OCI-M1 (cell line): Measurements from ENCODE around the gene COLEC11.
A peak's percentile ranks its signal among the peaks of the same experiment; 100 is the strongest.
"Not testable (repeated sequence)": the region's sequence is repeated elsewhere in the genome, so short reads cannot be mapped to it uniquely, and the experiment has no call there.

Source experiments
- DNase-seq: peaks from one replicate; lab custom pipeline; 2025; lab: John Stamatoyannopoulos, UW

COLEC11 gene

DNA sequence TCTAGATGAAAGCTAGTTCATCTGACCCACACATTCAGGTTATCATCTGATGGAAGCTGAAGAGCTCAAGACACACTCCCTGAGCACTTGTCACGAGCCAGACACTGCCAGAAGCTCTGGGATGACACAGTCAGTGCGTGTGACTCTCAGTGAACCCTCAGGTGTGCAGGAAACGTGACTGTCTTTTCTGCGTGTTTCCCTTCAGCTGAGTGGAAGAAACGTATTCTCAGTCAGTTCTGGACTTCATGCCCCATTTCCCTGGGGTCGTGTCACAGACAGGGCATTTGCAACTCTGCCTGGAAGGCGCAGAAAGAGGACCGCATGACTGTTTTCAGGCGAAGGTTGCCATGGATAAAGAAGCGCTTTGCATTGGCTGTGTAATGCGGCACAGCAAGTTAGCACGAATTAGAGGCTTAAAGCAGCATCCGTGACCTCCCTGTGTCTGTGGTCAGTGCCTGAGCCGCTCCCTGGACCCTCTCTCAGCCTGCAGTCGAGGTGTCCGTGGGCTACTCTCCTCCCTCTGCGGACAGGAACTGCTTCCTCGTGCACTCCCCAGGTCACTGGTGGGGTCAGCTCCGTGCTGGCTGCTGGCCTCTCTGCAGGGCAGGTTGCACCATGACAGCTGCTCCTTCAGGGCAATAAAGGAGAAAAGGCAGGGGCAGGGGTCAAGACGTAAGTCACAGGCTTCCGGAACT lies 59.8 kb downstream of the COLEC11 start:
- DNase-seq, result no peak

GRCh38 chr2:3655871-3656761 lies 61.2 kb downstream of the COLEC11 start:
- DNase-seq, result no peak

- no peak for DNase-seq
Observed at GRCh38 chr2:3656762-3657721, 62.1 kb downstream of the COLEC11 start.

GRCh38 chr2:3657881-3658280 lies 63.0 kb downstream of the COLEC11 start, which contains the start of gene ALLC:
ALLC (plus strand) TSS chr2:3658200; CDS start chr2:3671158, 12,958 bp downstream.
- no peak for DNase-seq

GRCh38 chr2:3659447-3660432 lies 64.8 kb downstream of the COLEC11 start:
- peak; percentile 57 for DNase-seq

DNA sequence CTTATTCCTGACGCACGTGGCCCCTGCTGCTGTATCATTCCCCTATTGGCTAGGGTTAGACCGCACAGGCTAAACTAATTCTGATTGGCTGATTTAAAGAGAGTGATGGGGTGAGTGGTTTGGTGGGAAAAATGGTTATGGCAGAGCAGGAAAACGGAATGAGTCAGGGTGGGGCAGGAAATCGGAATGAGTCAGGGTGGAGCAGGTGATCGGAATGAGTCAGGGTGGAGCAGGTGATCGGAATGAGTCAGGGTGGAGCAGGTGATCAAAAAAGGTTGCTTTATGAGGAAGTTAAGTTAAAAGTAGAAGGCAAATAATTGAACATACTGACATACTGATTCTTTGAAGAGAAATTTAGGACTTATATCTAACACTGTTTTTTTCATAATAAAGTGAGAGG lies 65.7 kb downstream of the COLEC11 start:
- DNase-seq, result not testable (repeated sequence)

- DNase-seq, result no peak
Observed at GRCh38 chr2:3661149-3661660, 66.3 kb downstream of the COLEC11 start.

DNA sequence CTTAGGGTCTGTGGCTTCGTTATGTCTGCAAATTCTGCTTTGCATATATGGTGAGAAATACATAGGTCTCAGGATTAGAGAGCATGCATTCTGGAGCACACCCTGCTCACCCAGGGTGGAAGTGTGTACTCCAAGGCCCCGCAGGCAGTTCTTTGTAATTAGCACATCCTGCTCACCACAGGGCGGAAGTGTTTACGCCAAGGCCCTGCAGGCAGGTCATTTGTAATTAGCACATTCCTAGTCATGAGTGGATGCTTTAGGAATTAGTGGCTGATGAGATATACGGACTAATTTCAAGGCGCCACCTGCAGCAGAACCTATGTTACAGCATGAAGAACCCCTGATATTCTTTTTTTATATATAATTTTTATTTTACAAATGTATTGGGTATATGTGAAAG lies 67.3 kb downstream of the COLEC11 start:
- no peak for DNase-seq

DNA sequence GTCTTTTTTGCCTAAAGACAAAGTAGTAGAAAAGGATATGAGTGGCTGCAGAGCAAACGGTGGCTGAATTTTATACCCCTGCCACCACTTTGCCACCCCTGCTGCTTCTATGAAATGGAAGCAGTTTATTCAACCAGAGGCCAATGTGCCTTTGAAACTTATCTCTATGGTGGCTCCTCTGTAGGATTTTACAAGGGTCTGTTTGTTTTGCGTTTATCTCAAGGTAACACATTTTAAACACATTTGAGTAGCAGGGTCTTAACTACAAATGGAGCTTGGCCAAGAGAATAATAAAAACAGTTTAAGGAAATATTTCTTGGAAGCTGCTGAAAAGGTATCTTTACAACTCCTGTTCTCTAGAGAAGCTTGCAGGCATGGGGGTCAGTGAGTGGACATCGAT lies 69.2 kb downstream of the COLEC11 start:
- no peak for DNase-seq

- DNase-seq, result no peak
Observed at GRCh38 chr2:3664925-3665324, 70.0 kb downstream of the COLEC11 start.

DNA sequence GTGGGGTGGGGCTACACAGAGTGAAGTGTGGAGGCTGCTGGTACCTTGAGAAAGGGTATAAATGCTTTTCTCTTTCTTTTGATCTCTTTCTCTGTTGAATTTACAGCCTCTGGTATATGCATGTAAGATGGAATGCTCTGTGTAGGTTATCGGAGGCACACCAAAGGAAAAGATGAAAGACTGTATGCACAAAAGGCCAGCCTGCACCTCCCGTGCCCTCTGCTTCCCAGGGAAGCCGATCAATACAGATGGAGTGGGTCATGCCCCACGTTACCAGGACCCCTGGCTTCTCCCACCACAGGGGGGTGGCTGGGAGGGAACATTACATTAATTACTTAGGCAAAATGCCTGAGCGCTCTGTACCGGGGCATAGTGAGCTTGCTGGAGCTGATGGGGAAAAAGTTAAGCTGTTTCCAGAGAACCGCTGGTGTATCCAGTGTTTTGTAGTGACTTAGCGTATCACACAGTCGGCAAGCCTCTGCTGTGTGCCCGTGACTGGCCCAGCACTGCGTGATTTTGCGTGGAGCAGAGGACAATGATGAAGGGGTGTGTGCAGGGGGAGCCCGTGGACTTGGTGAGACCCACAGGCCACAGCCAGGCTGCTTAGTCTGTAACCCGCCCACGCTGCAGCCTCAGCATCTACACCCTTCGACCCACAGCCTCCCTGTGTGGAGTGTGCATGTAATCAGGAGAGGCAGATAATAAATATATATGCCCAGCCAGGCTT lies 71.1 kb downstream of the COLEC11 start:
- DNase-seq, result no peak

DNA sequence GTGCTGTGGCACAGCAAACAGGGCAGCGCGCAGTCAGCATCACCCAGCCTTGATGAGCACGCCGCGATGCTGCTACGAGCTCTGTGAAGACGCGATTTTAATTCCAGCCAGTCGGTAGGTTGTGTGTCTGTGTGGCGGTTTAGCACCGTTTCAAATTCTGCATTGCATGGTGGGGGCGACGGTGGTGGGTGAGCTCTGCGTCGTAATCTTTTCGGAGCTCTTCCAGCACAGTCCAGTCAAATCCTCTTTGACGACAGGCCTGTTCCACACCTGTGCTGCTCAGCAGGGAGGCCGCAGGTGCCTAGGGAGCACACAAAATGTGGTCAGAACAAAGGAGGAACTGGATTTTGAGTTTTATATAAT lies 71.7 kb downstream of the COLEC11 start:
- no peak for DNase-seq

DNA sequence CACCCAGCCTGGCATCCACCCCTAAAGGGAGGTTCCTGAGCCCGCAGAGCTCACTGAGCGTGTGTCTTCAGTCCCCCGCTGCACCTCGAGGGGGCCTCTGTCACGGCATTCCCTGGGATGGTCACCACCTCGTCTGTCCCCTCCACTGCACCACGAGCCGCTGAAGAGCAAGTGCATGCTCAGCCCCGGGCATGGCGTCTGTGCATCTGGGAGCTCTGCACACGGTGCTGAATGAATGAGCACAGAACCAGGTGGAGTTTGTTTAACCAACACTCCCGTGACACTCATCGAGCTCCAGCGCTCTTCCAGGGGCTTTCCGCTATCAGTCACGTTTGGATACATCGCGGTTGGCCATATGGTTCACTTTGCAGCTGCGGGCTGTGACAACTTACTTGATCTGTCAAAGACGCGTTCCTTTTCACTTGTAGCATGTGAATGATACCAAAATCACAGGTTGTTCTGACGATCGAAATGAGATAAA lies 72.3 kb downstream of the COLEC11 start:
- DNase-seq, result no peak

GRCh38 chr2:3669656-3670055 lies 74.7 kb downstream of the COLEC11 start:
- no peak for DNase-seq

- DNase-seq, result no peak
Observed at GRCh38 chr2:3670376-3670775, 75.5 kb downstream of the COLEC11 start.

GRCh38 chr2:3670941-3671340 lies 76.0 kb downstream of the COLEC11 start:
- DNase-seq, result no peak

DNA sequence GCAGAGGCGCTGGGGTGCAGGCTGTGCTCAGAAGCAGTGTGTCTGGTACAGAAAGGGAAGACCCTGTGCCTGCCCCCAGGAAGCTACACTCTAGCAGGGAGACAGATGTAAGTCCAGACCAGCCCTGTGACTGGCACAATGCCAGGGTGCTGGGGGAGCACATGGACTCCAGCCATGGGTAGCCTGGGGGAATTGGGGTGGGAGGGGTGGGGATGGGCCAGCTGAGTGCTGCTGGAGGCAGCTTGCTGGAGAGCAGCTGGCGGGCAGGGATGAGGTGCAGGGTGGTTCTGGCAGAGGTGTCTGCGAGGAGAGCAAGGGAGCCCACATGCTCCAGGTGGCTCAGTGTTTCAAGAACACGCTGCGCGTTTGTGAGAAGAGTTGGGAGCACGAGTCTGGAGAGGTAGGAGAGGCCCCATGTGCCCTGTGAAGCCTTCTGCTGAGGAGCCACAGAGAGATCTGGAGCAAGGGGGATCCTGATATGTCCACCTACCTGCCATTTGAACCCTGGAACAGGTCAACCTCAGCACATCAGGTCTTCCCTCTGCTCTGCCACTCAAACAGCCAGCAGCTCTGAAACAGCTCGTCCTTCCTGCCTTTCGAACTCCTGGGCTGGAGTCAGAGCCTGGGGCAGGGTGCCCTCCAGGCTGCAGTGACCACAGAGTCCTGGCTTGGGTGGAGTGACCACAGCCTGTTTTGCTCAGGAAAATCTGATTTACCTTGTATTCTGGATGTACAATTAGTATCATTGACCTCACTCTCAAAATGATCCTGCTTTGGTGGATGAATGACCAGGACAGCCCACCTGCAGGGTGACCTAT lies 78.2 kb downstream of the COLEC11 start:
- DNase-seq, result no peak

DNA sequence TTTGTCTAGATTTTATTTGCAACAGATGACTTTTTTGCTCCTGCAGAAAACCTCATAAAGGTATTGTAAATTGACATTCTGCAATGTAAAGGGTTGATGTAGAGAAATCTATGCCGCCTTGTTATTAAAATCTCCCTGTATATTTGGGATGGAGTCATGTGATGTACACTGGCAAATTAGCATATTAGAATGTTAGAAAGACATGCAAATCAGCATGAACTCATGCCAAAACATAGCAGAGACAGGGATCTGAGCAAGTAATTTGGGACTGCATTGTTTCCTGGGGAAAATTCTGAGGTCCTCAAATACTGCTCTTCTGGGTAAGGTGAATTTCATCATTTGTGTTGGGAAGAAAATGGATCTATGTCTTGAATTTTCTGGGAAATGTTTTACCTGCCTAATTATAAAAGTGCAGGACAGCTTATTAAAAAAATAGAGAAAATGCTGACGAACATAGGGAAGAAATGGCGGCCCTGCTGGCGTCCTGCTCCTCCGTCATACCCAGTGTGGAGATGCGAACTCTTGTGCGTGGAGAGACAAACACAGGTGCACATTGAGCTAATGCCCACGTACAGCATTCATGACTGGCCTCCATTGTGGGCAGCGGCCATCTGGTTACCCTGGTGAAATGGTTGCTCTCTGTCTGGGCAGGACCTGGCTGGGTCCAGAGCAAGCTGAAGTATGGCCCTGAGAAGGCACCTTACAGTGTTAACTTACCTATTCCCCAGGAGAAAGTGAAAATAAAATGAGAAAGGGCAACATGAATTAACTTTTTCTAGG lies 79.3 kb downstream of the COLEC11 start:
- no peak for DNase-seq
